DMS53 (cell line): ENCODE measurements around the gene GHR.
"Not testable (repeated sequence)": the region's sequence is repeated elsewhere in the genome, so short reads cannot be mapped to it uniquely, and the experiment has no call there.

ENCODE experiments used
- DNase-seq: peaks from one replicate; lab custom pipeline; 2025; lab: John Stamatoyannopoulos, UW

Gene GHR

DNA sequence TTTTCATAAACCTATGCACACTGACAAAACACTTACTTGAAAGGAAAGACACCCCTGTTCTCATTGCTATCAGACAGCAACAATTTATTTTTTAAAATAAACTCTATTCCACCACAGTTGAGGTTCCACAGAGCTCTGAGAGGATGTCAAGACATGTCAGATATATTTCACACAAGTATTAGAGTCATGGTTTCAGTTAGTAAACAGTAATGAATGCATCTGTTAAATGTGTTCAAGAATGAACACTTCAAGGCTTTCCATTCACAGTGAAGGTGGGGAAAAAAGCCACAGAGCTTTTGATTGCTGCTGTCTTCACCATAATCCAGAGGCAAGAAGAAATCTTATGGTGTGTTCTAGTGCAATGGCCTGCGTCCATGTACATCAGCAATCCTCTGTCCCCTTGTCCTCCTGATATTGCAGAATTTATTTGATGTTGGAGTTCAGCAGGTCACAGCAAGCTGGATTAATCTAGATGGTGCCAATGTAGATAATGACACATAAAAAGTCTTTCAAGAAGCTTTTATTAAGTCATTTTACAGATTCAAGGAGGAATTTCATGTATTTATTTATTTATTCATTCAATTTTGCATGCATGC, 146.8 kb downstream of the GHR start:
- no peak for DNase-seq

DNA sequence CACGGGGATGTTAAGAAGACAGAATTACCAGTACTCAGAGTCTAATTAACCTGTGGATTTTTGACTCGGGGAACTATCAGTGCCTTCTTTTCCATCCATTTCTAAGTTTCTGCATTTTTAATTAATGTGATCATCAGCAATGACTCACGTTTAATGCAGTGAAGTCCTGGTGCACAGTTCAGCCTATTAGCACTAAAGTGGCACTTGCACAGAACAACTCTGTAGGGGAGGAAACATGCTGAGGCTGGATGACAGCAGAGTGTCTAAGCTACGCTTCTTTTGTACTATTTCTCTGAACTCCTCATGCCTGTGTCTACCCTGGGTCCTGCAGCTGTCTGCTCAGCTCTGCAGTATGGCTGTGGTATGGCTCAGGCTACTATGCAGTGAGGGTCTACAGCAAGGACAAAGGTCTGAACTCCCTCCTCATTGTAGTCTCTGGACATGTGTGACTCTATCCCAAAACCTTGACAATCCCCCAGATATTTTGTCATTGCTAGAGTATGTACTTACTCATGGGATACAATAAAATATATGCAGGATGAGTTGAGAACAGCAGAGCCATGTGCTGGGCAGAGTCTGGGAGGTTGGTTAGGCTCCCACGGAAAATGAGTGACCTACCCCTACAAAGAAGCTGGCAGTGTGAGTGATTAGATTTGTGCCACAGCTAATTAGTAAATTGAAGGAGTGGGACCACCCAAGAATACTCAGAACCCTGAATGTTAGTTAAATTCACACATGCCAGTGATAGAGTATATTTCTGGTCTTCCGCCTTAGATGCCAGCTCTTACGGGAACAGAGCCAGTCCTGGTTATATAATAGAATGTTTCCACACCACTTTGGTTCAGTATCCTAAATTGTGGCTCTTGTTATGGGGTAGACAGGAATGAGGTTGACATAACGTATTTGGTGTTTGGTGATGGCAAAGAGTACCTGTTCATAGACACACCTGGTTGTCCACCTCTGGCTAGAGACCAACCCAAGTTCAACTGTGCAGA, 148.0 kb downstream of the GHR start:
- DNase-seq = no peak

DNA sequence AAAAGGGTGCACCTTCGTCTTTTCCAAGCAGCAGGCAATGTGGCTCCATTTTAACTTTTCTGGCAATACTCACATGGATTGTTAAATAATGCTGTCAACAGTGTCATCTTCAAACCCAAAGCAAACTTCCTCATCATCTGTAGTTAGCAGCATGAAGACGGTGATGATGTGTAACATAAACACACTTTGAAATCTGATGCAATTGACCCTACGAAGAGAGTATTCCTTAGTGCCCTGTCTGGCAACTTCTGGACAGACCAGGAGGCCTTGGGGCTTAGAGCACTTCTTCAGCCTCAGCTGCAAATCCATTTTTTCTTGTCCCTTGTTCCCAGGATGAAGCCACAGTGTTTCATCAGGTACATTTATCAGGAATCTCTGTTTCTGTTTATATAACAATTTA, 149.1 kb downstream of the GHR start:
- peak; percentile 9 for DNase-seq

DNA sequence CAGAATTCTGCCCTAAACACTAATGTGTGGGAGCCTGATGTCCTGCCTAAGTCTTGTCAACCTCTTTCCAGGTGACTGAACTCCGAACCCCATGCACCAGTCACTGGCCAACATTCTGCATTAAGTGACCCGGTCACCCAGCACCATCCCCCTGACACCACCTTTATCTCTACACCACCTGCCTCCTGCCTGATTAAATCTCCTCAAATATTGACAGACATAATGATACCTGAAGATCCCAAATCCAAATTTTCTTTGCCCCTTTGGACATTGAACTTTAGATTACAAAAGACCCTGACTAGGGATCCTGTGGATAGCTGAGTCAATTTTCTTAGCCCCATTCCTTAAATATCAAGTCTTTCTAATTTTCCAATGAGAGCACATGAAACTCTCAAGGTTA, 150.1 kb downstream of the GHR start:
- DNase-seq = peak; percentile 17

DNA sequence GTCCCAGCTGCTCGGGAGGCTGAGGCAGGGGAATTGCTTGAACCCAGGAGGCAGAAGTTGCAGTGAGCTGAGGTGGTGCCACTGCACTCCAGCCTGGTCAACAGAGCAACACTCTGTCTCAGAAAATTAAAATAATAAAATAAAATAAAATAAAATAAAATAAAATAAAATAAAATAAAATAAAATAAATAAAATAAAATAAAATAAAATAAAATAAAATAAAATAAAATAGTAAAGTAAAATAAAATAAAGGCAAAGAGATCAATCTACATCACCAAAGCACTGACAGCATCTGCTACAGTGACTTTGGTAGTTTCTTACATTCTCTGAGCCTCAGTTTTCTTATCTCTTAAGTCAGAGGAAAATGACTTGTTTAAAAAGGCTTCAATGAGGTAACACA, 152.7 kb downstream of the GHR start:
- DNase-seq = not testable (repeated sequence)

DNA sequence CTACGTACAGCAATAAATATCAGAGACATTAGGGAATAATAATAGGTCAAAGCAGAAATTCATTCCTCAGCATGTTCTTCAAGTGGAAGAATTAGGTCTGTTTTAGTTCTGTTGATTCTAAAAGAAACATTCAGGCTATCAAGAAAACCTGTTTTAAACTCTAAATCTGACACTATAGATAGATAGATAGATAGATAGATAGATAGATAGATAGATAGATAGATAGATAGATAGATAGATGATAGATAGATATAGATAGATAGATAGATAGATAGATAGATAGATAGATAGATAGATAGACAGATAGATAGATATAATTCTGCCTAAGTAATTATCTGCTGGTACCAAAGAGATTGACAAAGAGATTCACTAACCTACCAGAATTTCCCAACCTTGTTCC, 155.7 kb downstream of the GHR start:
- not testable (repeated sequence) for DNase-seq

DNA sequence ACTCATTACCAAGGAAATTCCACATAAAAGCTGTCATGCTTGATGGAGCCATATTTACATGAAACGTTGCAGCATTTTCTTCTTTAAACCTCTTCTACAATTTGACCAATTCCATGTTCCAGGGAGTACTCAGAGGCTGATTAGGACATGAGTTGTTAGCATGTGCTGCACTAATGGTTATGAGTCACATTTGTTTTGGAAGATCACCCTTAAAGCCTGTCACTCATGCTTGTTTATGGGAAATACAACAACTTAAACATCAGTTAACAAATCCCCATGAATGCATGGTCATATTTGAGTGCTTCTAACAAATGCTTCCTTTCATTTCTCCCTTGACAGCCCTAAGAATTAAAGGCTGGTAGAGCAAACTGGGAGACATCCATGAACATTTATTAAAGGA, 156.1 kb downstream of the GHR start:
- DNase-seq = peak; percentile 11

DNA sequence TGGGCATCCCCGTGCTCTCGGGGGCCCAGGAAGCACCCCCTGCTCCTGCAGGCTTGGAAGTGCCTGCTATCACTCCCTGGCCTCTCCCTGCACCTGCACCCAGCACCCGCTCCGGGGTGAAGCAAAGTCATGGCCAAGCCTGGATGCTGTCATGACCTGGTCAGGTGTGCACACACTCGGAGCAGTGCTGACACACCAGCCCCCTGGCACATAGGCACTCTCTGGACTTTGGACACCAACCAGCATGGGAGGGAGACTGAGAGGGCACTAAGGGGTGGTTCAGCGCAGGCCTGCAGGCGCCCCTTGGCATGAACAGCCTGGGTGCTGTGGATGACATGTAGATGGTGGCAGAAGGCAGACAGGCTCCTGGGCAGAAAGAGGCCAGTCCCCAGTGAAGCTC, 158.6 kb downstream of the GHR start:
- DNase-seq = no peak

DNA sequence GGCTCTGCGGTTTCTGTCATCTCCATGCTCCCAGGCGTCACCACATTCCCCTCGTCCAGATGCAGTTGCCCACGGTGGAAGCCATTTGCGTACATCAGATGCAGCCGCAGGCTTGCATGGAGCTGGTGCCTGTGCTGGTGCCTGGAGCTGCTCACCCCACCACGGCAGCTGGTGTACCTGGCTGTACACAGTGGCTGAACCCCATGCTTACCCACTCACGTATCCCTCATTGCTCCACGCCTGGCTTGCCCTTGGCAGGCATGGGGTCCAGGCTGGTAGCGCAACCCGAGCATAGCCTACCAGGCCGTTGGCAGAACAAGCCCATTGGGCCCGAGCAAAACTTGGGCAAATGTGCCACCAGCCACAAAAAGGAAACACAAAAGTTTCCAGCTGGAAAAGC, 159.5 kb downstream of the GHR start:
- DNase-seq = no peak

DNA sequence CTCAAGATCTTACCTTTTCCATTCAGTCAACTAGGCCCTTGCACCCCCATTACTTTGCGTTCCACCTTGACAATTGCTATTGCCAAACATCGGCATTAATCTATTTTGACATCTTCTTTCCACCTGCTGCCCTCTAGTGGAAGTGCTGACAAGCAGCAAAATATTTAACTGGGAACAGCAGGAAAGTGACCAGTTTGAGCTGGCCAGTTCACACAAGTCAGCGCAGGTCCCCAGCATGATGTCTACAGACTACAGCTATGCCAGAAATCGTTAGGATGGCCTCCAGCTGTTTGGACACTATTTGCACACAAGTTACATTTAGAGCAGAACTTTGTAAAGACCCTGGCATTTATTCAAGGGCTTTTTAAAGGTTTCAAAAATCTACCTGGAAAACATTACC, 160.1 kb downstream of the GHR start:
- DNase-seq = peak; percentile 75

DNA sequence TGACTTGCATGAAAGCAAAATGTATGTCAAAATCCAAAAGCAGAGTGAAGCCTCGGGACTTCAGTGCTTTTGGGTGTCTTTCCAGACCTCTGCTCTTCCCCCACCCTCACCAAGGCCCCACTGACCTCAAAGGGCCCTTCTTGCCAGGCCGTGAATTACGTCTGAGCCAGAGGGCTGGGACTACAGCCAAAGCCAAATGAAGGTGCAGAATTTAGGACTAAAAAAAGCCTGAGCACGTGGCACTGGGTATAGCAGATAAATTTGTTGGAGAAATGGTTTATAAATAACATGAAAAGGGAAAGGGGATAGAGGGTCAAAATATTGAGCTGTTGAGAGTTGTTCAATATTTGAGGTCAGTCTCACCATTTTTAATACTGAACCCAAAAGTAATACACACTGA, 163.4 kb downstream of the GHR start:
- DNase-seq = no peak

DNA sequence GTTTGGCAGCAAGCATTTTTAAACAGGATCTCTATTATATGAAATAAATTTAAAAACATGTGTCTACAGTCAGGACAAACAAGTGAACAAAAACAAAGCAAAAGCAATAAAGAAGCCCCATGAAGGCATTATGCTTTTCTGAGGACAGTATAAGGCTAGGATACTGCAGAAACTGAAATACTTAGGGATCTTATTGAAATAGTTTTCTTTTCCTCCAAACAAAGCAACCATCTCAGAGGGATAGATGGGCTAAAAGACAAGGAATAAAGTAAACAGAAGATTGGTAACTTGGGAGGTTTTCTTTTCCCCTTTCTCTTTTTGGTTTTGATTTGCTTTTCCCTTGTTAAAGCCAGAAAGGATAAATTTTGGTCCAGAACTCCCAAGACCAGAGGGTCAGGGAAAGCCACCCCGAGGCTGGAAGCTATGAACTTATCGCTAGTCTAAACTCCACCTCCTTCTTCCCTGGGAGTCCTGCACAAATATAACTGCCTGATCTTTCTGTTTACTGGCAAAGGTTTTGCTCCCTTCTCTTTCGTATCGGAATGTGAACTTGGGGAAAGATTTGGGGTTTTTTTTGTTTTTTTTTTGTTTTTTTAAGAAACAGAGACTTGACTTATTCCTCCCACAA, 164.0 kb downstream of the GHR start:
- DNase-seq = no peak

DNA sequence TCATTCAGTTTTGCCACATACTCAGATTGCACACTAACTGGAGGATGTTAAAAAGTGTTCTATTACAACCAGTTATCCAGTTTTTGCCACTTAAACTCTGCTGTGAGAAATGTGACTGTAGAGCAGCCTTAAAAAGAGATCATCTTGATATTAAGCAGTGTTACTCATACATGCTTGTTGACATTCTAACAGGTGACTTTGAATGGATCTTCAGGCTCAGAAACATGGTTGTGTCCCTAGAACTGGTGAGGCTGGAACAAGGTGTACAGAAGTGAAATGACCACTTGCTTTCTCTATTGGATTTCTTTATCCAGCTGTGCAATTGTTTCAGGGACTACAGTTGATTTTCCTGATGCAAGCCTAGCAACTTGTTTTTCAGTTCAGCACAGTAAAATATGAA, 167.3 kb downstream of the GHR start:
- DNase-seq = no peak

DNA sequence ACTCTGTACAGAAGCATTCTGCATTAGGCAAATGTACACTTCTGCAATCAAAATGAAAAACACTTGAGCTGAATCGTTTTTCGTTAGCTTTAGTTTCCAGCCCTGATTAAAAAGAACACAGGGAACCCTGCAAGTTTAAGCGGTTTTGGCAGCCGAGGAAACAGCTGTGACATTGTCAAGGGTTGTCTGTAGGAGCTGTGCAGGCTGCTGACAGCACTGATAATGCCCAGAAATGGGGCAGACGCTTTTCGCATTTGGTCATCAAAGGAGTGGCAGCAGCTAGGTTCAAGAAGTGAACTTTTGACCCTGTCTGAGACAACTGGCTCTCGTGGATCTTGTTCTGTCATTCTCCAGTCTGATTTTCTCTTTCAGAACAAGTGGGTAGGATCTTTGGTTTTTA, 167.8 kb downstream of the GHR start:
- DNase-seq = no peak

DNA sequence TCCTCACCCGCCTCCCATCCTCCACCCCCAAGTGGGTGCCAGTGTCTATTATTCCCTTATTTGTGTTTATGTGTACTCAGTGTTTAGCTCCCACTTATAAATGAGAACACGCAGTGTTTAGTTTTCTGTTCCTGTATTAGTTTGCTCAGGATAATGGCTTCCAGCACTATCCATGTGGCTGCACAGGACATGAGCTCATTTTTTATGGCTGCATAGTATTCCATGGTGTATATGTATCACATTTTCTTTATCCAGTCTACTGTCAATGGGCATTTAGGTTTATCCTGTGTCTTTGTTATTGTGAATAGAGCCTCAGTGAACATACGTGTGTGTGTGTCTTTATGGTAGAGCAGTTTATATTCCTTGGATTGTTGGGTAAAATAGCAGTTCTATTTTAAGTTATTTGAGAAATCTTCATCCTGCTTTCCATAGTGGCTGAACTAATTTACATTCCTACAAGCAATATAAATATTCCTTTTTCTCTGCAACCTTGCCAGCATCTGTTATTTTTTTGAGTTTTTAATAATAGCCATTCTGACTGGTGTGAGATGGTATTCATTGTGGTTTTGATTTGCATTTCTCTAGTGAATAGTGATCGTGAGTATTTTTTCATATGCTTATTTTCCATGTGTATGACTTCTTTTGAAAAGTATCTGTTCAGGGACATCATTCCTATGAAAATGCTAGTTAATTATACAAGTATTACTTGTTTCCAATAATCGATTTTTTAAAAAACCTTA, 169.3 kb downstream of the GHR start:
- no peak for DNase-seq

DNA sequence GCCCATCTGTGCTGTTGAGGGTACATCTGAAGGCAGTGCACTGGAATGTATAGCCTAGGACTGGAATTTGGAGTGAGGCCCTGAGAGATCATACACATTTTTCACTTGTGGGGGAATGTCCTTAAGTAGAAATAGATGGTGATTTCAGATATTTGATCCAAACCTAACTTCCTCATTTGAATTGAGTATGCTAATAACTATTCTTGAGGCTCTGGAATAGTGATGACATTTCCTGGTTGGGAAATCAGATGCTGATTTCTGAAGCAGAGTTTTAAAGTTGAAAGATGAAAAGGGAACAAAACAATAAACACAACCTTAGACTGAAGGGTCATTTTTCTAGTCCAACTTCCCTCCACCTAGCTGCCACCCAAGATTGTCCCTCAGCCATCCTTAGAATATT, 170.4 kb downstream of the GHR start:
- DNase-seq = no peak

DNA sequence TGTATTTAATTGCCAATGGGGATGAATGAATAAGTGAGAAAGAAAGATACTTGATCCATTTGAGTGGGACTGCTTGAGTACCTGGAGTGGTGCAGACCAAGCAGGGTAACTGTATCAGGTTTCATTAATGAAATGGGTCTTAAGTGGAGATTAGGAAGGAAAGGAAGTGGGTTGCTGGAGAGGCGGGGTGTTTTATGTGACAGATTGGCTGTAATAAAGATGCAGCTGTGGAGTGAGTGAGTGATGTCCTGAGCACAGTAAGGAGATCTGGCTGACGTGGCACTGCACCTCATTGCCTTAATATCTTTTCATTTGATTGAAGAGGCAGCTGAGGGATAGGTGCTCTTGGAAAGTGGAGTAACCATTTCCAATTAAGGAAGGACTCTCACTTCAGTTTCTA, 172.4 kb downstream of the GHR start:
- peak; percentile 67 for DNase-seq

DNA sequence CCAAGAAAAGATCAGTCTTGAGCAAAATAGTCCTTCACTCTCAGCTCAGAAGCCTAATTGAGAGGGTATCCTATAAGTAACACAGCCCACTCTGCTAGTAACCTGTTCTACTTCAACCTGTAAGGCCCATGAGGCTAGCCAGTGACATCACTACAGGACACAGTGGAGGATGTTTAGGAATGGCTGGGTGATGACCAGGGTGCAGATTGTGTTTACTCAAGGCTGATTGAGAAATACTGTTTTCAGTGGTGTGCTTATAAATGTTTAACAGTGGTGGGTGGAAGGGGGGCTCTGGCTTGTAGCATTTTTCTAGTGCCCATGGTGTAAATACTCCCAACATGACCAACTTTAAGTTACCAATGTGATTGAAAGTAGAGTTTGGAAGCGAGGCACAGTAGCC, 173.6 kb downstream of the GHR start:
- no peak for DNase-seq

DNA sequence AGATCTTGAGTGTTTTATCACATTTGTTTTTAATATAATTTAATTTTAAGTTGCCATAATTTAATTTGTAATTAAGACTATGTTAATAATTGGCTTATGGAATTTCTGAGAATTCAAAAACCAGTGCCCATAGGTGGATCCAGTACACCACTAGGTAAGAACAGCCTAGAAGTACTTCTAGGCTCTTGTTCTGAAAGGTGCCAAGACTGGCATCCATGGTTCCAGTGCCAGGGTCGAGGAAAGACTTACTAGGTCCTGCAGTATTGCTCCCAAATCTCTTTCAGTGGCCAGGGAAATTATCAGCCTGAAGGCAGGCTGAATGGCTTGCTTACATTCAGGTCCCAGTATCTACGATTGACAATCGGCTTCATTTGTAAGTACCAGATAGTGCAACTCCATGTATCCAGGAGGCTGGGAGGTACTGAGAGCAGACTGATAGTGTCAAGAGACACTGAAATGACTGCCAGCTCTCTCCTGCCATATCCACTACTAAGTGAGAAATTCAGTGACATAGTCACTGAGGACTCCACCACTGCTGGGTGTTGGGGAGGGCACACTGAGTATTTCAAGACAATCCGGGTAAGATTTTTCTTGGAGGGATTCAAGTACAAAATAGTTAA, 174.2 kb downstream of the GHR start:
- no peak for DNase-seq

DNA sequence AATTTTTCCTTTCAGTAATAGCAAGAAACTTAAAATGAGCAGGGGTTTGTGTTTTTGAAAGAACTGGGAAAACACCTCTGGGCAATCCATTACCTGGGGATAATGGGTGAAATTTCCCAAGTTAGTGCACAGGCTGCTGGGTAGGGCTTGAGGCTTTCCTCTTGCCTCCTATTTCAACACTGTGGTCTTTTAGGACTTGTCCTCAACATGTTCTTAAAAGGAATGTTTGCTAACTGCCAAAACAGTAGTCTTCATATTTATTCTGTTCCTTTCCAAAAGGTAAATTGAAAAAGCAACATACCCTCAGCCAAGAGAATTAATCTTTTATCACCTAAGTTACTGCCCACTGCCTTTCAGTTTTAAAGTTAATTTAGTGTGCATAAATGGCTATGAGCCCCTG, 175.1 kb downstream of the GHR start:
- no peak for DNase-seq

DNA sequence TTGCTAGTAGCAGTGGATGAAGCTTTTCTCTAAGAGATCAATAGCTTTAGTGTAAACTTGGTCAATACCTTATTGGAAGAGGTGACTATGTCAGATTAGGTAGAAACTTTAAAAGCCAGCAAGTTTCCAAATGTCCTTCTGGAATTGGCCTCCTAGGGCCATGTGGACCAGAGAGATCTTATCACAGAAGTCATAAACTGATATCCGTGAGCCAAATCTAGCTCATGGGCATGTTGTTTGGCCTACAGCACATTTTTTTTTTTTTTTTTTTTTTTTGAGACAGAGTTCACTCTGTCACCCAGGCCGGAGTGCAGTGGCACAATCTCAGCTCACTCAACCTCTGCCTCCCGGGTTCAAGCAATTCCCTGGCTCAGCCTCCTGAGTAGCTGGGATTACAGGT, 175.9 kb downstream of the GHR start:
- no peak for DNase-seq

DNA sequence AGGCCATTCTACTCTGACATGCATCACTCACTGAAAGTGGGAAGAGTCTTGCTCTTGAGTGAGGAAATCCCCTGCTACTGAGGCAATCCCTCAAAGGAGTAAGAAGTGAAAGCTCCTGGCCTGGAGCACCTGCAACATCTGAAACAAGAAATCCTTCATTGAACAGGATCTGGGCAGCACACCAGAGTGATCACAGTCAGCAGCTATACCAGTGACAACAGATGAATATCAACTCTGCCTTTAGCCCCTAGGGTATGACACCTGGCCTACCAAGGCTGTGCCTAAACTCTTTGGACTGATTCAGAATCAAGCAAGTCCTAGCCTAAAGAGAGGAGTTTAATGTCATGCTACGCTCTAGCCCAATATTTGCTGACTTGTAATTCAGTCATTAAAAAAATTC, 177.2 kb downstream of the GHR start:
- no peak for DNase-seq
